ENCODE data around the gene HLA-DRA.
"Not testable (repeated sequence)": the region's sequence is repeated elsewhere in the genome, so short reads cannot be mapped to it uniquely, and the experiment has no call there.

HLA-DRA gene

DNA sequence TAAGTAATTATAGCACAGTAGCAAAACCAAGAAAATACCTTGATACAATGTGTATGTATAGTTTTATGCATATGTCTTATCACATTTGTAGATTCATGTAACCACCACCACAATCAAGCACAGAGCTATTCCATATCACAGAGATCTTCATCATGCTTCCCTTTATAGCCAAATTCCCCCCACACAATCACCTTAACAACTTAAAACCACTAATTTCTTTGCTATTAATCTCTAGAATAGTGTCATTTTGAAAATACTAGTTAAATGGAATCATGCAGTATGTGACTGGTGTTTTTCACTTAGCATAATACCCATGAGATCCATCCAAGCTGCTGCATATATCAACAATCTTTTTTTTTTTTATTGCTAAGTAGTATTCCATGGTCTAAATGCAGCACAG is 8.2 kb downstream of the HLA-DRA start:
- no peaks in the 10 kb centered on the region for H3K36me3 ChIP-seq (ENCODE audit: control insufficient read depth, insufficient read depth, low read length)
- no peaks in the 10 kb centered on the region for H3K27me3 ChIP-seq (ENCODE audit: control insufficient read depth, insufficient read depth, low read length, poor library complexity, severe bottlenecking)
- H3K9me3 ChIP-seq (ENCODE audit: control insufficient read depth, low read length): no peaks in the 10 kb centered on the region
- no peak overlapping the region for H3K4me3 ChIP-seq (ENCODE audit: insufficient read depth, low read depth, low read length)
- no peaks in the 10 kb centered on the region for H3K4me1 ChIP-seq (ENCODE audit: control insufficient read depth, insufficient read depth, low read length)
- H3K27ac ChIP-seq (ENCODE audit: insufficient read depth, low read depth, low read length, poor library complexity, severe bottlenecking): no peak overlapping the region

DNA sequence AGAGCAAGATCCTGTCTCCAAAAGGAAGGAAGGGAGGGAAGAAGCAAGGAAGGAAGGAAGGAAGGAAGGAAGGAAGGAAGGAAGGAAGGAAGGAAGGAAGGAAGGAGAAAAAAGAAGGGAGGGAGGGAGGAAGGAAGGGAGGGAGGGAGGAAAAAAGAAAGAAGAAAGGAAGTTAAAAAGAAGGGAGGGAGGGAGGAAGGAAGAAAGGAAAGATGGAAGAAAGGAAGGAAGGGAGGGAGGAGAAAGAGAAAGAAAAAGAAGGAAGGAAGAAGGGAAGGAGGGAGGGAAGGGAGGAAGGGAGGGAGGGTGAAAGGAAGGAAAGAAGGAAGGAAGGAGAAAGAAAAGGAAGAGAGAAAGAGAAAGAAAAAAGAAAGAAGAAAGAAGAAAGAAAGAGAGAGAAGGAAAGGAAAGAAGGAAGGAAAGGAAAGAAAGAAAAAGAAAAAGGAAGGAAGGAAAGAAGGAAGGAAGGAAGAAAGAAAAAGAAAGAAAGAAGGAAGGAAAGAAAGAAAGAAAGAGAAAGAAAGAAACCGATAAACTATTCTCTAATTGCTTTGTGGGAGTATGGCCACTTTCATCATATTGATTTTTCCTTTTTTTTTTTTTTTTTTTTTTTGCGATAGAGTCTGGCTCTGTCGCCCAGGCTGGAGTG is 9.5 kb downstream of the HLA-DRA start:
- no peak overlapping the region for H3K27ac ChIP-seq (ENCODE audit: insufficient read depth, low read depth, low read length, poor library complexity, severe bottlenecking)
- no peaks in the 10 kb centered on the region for H3K9me3 ChIP-seq (ENCODE audit: control insufficient read depth, low read length)
- 67 to 89% methylated on average over 3 of the region's 3 CpGs for WGBS, 2 experiments

DNA sequence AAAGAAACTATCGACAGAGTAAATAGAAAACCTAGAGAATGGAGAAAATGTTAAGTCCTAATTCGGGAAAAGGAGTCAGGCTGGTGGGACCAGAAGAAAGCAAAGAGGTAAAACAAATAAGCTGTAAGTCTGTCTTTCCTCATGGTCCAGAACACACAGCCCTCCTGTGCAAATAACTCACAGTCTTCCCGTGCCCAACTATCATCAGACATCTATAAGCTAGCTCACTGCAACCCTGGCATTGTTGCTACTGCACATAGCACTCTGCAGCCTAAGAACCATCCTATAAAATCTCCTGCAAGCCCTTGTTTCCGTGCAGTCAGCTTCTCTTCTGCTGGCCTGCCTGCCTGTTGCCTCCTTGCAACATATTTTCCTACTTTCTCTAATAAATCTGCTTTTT is 17.4 kb downstream of the HLA-DRA start:
- no peaks in the 10 kb centered on the region for H3K9me3 ChIP-seq (ENCODE audit: control insufficient read depth, low read length)
- H3K27ac ChIP-seq (ENCODE audit: insufficient read depth, low read depth, low read length, poor library complexity, severe bottlenecking): no peak overlapping the region
- WGBS, 2 experiments: 67 to 69% methylated on average over 4 of the region's 4 CpGs
- no peak overlapping the region for H3K4me3 ChIP-seq (ENCODE audit: insufficient read depth, low read depth, low read length)
- no peaks in the 10 kb centered on the region for H3K36me3 ChIP-seq (ENCODE audit: control insufficient read depth, insufficient read depth, low read length)
- H3K4me1 ChIP-seq (ENCODE audit: control insufficient read depth, insufficient read depth, low read length): no peaks in the 10 kb centered on the region
- no peaks in the 10 kb centered on the region for H3K27me3 ChIP-seq (ENCODE audit: control insufficient read depth, insufficient read depth, low read length, poor library complexity, severe bottlenecking)

More for the DNA sequence above, 9.5 kb downstream of the HLA-DRA start:
- Histone ChIP-seq H3K4me3 (ENCODE audit: insufficient read depth, low read depth, low read length) (no peak overlapping the region), H3K27me3 (ENCODE audit: control insufficient read depth, insufficient read depth, low read length, poor library complexity, severe bottlenecking) (no peaks in the 10 kb centered on the region), H3K4me1 (ENCODE audit: control insufficient read depth, insufficient read depth, low read length) (no peaks in the 10 kb centered on the region), H3K36me3 (ENCODE audit: control insufficient read depth, insufficient read depth, low read length) (no peaks in the 10 kb centered on the region)

DNA sequence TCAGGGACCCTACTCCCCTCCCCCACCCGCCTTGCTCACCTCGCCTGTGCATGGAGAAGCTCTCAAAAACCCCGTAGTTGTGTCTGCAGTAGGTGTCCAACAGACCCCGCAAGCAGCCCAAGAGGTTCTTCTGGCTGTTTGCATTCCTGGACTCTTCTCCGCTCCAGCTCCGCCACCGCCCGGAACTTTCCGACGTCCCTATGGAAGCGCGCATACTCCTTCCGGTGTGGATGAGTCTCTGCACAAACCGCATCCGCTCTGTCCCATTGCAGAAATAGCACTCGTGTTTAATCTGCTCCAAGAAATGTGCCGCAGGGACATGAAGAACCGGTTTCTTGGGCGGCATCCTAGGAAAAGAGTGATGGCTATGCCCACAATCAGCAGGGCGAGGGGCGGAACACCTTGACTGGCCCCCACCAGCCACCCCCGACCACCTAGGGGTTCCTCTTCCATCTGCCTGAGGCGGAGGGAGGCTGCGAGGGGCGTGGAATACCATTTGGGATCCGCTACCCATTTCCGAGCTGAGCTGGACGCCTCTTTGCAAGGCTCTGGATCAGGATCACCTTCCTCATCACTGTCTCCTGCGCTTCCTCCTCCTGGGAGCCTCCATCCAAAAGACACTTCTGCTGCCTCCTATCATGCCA is 20.2 kb downstream of the HLA-DRA start:
- Histone ChIP-seq H3K27ac (ENCODE audit: insufficient read depth, low read depth, low read length, poor library complexity, severe bottlenecking) (no peak overlapping the region), H3K4me3 (ENCODE audit: insufficient read depth, low read depth, low read length) (no peak overlapping the region), H3K4me1 (ENCODE audit: control insufficient read depth, insufficient read depth, low read length) (no peaks in the 10 kb centered on the region), H3K27me3 (ENCODE audit: control insufficient read depth, insufficient read depth, low read length, poor library complexity, severe bottlenecking) (no peaks in the 10 kb centered on the region), H3K9me3 (ENCODE audit: control insufficient read depth, low read length) (no peaks in the 10 kb centered on the region), H3K36me3 (ENCODE audit: control insufficient read depth, insufficient read depth, low read length) (no peaks in the 10 kb centered on the region)
- whole genome bisulfite sequencing, 2 experiments: 83 to 85% methylated on average over 29 of the region's 29 CpGs

DNA sequence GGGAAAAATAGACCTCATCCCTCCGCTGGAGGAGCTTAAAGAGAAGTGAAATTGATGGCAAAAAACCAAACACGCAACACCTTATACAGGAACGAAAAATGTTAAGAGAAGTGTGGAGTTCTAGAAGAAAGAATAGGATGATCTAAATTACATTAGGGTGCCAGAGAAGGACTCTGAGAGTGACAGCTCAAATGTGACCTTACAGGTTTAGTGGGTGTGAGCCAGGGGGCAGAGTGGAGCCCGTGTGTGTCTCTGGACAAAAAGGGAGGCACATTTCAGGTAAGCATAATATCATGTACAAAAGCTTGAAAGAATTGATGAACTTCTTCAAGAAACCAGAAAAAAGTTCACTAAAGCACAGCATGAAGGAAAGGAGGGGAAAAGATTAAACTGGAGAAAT is 20.8 kb downstream of the HLA-DRA start:
- Histone ChIP-seq H3K27me3 (ENCODE audit: control insufficient read depth, insufficient read depth, low read length, poor library complexity, severe bottlenecking) (no peaks in the 10 kb centered on the region), H3K4me3 (ENCODE audit: insufficient read depth, low read depth, low read length) (no peak overlapping the region), H3K9me3 (ENCODE audit: control insufficient read depth, low read length) (no peaks in the 10 kb centered on the region), H3K4me1 (ENCODE audit: control insufficient read depth, insufficient read depth, low read length) (no peaks in the 10 kb centered on the region), H3K27ac (ENCODE audit: insufficient read depth, low read depth, low read length, poor library complexity, severe bottlenecking) (no peak overlapping the region), H3K36me3 (ENCODE audit: control insufficient read depth, insufficient read depth, low read length) (no peaks in the 10 kb centered on the region)
- WGBS, 2 experiments: 80 to 81% methylated on average over 4 of the region's 4 CpGs

DNA sequence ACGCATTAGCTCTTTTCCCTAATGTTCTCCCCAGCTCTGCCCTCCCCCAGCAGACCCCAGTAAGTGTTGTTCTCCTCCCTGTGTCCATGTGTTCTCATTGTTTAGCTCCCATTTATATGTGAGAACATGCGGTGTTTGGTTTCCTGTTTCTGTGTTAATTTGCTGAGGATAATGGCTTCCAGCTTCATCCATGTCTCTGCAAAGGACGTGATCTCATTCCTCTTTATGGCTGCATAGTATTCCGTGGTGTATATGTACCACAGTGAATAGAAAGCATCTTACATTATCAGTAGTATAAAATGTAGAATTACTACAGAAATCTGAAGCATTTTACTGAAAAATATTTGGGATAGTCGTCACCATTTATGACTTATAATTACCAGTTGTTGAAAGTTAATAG is 21.8 kb downstream of the HLA-DRA start:
- Histone ChIP-seq H3K4me3 (ENCODE audit: insufficient read depth, low read depth, low read length) (no peak overlapping the region), H3K4me1 (ENCODE audit: control insufficient read depth, insufficient read depth, low read length) (no peaks in the 10 kb centered on the region), H3K9me3 (ENCODE audit: control insufficient read depth, low read length) (no peaks in the 10 kb centered on the region), H3K36me3 (ENCODE audit: control insufficient read depth, insufficient read depth, low read length) (no peaks in the 10 kb centered on the region), H3K27me3 (ENCODE audit: control insufficient read depth, insufficient read depth, low read length, poor library complexity, severe bottlenecking) (no peaks in the 10 kb centered on the region), H3K27ac (ENCODE audit: insufficient read depth, low read depth, low read length, poor library complexity, severe bottlenecking) (no peak overlapping the region)
- WGBS, 2 experiments: 80 to 88% methylated on average over 3 to 4 of the region's 5 CpGs

GRCh38 chr6:32462609-32463008 is 22.9 kb downstream of the HLA-DRA start:
- no peaks in the 10 kb centered on the region for H3K4me1 ChIP-seq (ENCODE audit: control insufficient read depth, insufficient read depth, low read length)
- no peaks in the 10 kb centered on the region for H3K27me3 ChIP-seq (ENCODE audit: control insufficient read depth, insufficient read depth, low read length, poor library complexity, severe bottlenecking)
- no peak overlapping the region for H3K27ac ChIP-seq (ENCODE audit: insufficient read depth, low read depth, low read length, poor library complexity, severe bottlenecking)
- H3K4me3 ChIP-seq (ENCODE audit: insufficient read depth, low read depth, low read length): no peak overlapping the region
- 58 to 61% methylated on average over 3 of the region's 3 CpGs for WGBS, 2 experiments
- H3K9me3 ChIP-seq (ENCODE audit: control insufficient read depth, low read length): no peaks in the 10 kb centered on the region
- no peaks in the 10 kb centered on the region for H3K36me3 ChIP-seq (ENCODE audit: control insufficient read depth, insufficient read depth, low read length)

- H3K4me3 ChIP-seq (ENCODE audit: insufficient read depth, low read depth, low read length); H3K36me3 ChIP-seq (ENCODE audit: control insufficient read depth, insufficient read depth, low read length); H3K9me3 ChIP-seq (ENCODE audit: control insufficient read depth, low read length); H3K27me3 ChIP-seq (ENCODE audit: control insufficient read depth, insufficient read depth, low read length, poor library complexity, severe bottlenecking); H3K4me1 ChIP-seq (ENCODE audit: control insufficient read depth, insufficient read depth, low read length); H3K27ac ChIP-seq (ENCODE audit: insufficient read depth, low read depth, low read length, poor library complexity, severe bottlenecking): not testable (repeated sequence)
- WGBS, 2 experiments: 79 to 86% methylated on average over 1 to 2 of the region's 5 CpGs
These were observed 28.2 kb downstream of the HLA-DRA start for GRCh38 chr6:32467743-32468503.

GRCh38 chr6:32472781-32473375 is 33.2 kb downstream of the HLA-DRA start:
- Histone ChIP-seq H3K4me3 (ENCODE audit: insufficient read depth, low read depth, low read length) (no peak overlapping the region), H3K9me3 (ENCODE audit: control insufficient read depth, low read length) (no peaks in the 10 kb centered on the region), H3K27me3 (ENCODE audit: control insufficient read depth, insufficient read depth, low read length, poor library complexity, severe bottlenecking) (no peaks in the 10 kb centered on the region), H3K36me3 (ENCODE audit: control insufficient read depth, insufficient read depth, low read length) (no peaks in the 10 kb centered on the region), H3K27ac (ENCODE audit: insufficient read depth, low read depth, low read length, poor library complexity, severe bottlenecking) (no peak overlapping the region), H3K4me1 (ENCODE audit: control insufficient read depth, insufficient read depth, low read length) (no peaks in the 10 kb centered on the region)
- WGBS, 2 experiments: 80 to 96% methylated on average over 3 to 5 of the region's 5 CpGs

Data from ectodermal cell (in vitro differentiated cells).